Measurements from ENCODE around the gene ARHGEF37. TPM values are rescaled to one million over a fixed set of nuclear protein-coding genes. Genes with fewer than 3 reads are reported as not detected.

Gene ARHGEF37
- total and polyA plus RNA-seq, 9 of the 15 experiments (the other 6 are each of a cell fraction or from before 2014, with no cell fraction given): 0.01 to 0.27 (median 0.05) TPM

DNA sequence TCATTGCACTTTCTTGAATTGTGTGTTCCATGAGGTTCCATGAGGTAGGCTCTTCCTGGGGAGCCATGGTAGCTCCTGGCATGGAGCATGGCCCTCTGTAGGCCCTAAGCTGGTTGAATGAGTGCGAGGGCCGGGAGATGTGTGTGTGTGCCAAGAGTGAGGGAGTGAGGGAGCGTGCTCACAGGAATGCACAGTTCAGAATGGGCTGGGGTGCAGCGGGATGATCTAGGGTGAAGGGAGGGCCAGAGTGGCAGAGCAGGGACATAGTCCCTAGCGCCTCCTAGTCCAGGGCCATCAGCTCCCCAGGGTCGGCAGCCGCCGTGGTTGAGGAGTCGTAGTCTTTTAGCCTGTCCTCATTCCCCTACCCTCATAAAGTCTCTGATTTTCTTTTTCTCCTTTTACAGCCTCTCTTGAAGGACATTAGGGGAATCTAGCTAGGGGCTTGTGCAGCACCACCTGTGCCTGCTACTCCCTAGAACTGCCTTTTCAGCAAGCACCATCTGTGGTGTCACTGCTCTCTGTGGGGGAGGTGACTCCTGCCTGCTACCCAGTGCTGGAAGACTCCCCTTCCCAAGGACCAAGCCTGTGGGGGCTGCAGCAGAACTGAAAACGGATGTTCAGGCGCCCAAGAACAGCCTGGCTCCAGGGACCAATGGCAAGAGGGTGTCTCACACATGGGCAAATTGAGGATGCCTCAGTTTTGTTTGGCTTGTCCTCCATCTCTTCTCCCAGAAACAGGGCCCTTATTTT lies 83.5 kb downstream of the ARHGEF37 start:
- ChIA-PET POLR2A (interaction anchor here (0.7 to 1.4 kb wide), 2 partner anchors 8 to 293 kb away, joined by 3 read pairs; no protein-coding TSS in a partner anchor), CTCF (ENCODE audit: low intra/inter-chr PET ratio) (no interaction called here)
- Histone ChIP-seq H3K4me2 (ENCODE audit: insufficient read depth, low read length) (no peak overlapping the region), H2AFZ (ENCODE audit: low read depth, low read length) (peak overlapping the region; percentile 29; the same call in 1 of the 2 replicates), H3K27me3 (ENCODE audit: control insufficient read depth in 2 of 2, insufficient read depth in 2 of 2, low read length in 2 of 2) (no peaks in the 10 kb centered on the region), H3K9me3 (replicated peaks; ENCODE audit: control insufficient read depth, insufficient read depth, low read depth, low read length) (peaks cover 3% of the 10 kb centered on the region; the same call in 1 of the 2 replicates), H3K36me3 (ENCODE audit: control insufficient read depth, insufficient read depth, low read length) (no peaks in the 10 kb centered on the region), H3K4me1 (replicated peaks in 1 of 2; ENCODE audit: control insufficient read depth in 2 of 2, insufficient read depth in 2 of 2, low read length in 2 of 2) (peaks cover 15 to 22% of the 10 kb centered on the region in 2 experiments), H3K9me1 (ENCODE audit: control insufficient read depth, insufficient read depth, low read length) (no peaks in the 10 kb centered on the region), H3K9ac (ENCODE audit: insufficient read depth in 1 of 2, low read depth in 2 of 2, low read length in 2 of 2) (no peak overlapping the region), H3K4me3 (no peak overlapping the region), H3K79me2 (ENCODE audit: control insufficient read depth, insufficient read depth, low read length) (no peaks in the 10 kb centered on the region), H4K20me1 (replicated peaks; ENCODE audit: control insufficient read depth, insufficient read depth, low read length) (no peaks in the 10 kb centered on the region), H3K27ac (ENCODE audit: extremely low read depth, low read depth, low read length) (no peak overlapping the region)
- BruUV-seq (replicated peaks): no TSS peak
- intact Hi-C loops (cut with micrococcal nuclease) (no loop called here), in situ Hi-C loops (cut with MboI) (no loop called here)
- no peak for TF ChIP-seq ZKSCAN1 (IDR thresholded peaks at IDR 0.05; ENCODE audit: low read depth, low read length)
- TF ChIP-seq, protein P1, sequence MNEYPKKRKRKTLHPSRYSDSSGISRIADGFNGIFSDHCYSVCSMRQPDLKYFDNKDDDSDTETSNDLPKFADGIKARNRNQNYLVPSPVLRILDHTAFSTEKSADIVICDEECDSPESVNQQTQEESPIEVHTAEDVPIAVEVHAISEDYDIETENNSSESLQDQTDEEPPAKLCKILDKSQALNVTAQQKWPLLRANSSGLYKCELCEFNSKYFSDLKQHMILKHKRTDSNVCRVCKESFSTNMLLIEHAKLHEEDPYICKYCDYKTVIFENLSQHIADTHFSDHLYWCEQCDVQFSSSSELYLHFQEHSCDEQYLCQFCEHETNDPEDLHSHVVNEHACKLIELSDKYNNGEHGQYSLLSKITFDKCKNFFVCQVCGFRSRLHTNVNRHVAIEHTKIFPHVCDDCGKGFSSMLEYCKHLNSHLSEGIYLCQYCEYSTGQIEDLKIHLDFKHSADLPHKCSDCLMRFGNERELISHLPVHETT (CRISPR knock-in tag; conservative IDR thresholded peaks at IDR 0.05 in 1 of 2, IDR thresholded peaks at IDR 0.05 in 1 of 2): no peak
- TF ChIP-seq, protein P2, sequence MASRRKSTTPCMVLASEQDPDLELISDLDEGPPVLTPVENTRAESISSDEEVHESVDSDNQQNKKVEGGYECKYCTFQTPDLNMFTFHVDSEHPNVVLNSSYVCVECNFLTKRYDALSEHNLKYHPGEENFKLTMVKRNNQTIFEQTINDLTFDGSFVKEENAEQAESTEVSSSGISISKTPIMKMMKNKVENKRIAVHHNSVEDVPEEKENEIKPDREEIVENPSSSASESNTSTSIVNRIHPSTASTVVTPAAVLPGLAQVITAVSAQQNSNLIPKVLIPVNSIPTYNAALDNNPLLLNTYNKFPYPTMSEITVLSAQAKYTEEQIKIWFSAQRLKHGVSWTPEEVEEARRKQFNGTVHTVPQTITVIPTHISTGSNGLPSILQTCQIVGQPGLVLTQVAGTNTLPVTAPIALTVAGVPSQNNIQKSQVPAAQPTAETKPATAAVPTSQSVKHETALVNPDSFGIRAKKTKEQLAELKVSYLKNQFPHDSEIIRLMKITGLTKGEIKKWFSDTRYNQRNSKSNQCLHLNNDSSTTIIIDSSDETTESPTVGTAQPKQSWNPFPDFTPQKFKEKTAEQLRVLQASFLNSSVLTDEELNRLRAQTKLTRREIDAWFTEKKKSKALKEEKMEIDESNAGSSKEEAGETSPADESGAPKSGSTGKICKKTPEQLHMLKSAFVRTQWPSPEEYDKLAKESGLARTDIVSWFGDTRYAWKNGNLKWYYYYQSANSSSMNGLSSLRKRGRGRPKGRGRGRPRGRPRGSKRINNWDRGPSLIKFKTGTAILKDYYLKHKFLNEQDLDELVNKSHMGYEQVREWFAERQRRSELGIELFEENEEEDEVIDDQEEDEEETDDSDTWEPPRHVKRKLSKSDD (conservative IDR thresholded peaks at IDR 0.05; ENCODE audit: low read length): no peak
- TF ChIP-seq, protein P3, sequence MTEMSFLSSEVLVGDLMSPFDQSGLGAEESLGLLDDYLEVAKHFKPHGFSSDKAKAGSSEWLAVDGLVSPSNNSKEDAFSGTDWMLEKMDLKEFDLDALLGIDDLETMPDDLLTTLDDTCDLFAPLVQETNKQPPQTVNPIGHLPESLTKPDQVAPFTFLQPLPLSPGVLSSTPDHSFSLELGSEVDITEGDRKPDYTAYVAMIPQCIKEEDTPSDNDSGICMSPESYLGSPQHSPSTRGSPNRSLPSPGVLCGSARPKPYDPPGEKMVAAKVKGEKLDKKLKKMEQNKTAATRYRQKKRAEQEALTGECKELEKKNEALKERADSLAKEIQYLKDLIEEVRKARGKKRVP (CRISPR knock-in tag; IDR thresholded peaks at IDR 0.05): no peak
- no peak for TF ChIP-seq PURB (CRISPR knock-in tag; IDR thresholded peaks at IDR 0.05; ENCODE audit: low read depth)
- 89% methylated on average over 11 of the region's 11 CpGs for WGBS (ENCODE audit: insufficient coverage, low coverage, missing lambda C conversion rate)
- ATAC-seq (no peak), DNase-seq (ENCODE audit: extremely low read depth in 1 of 4, low spot score in 3 of 4) (no peak), FAIRE-seq (no peak)

All from K562 (cell line).